HG03097 (cell line): ENCODE results near the gene TMEM205.

Experiments used
- ATAC-seq: cut with Tn5 transposase; IDR thresholded peaks from one replicate; pipeline ENCODE4 v1.9.1; 2021; ENCODE audit not compliant: unreplicated experiment, low FRiP score

TMEM205 gene

GRCh38 chr19:11304936-11305335 is 41.1 kb downstream of the TMEM205 start:
- ATAC-seq = no peak

GRCh38 chr19:11300811-11301120 is 45.3 kb downstream of the TMEM205 start:
- ATAC-seq = no peak

GRCh38 chr19:11299946-11300810 is 45.9 kb downstream of the TMEM205 start:
- ATAC-seq = no peak

GRCh38 chr19:11296264-11296663 is 49.8 kb downstream of the TMEM205 start:
- no peak for ATAC-seq

- no peak for ATAC-seq
Measured at GRCh38 chr19:11295665-11296245, 50.3 kb downstream of the TMEM205 start, which contains the start of gene TSPAN16. TSS of gene TSPAN16 (plus strand) at chr19:11296160. CDS start at chr19:11296298, 138 bp downstream.

GRCh38 chr19:11295180-11295579 is 50.9 kb downstream of the TMEM205 start:
- no peak for ATAC-seq

- no peak for ATAC-seq
Measured at GRCh38 chr19:11293433-11294389, 52.4 kb downstream of the TMEM205 start.
